WERI-Rb-1 (cell line): ENCODE results near the gene ARID3C.
A peak's percentile ranks its signal among the peaks of the same experiment; 100 is the strongest.

Source experiments
- DNase-seq: peaks from one replicate; pipeline ENCODE4 v3.0.0-alpha.2; 2020
- H3K27ac ChIP-seq: fragments of 250-450 bp; sonication (Bioruptor Pico); 2 replicates; pipeline ENCODE4 v1.5.1; 2020; ENCODE audit warnings: mild to moderate bottlenecking, moderate library complexity
- H3K27me3 ChIP-seq: fragments of 250-450 bp; sonication (Bioruptor Pico); 2 replicates; pipeline ENCODE4 v1.5.1; 2021; ENCODE audit warnings: mild to moderate bottlenecking, low read depth, moderate library complexity; ENCODE audit not compliant: insufficient read depth, severe bottlenecking
- H3K36me3 ChIP-seq: fragments of 250-450 bp; sonication (Bioruptor Pico); 2 replicates; pipeline ENCODE4 v1.5.1; 2020; ENCODE audit warnings: mild to moderate bottlenecking, moderate library complexity
- H3K4me3 ChIP-seq: 2 replicates; pipeline ENCODE4 v1.5.1; 2011; ENCODE audit warnings: low read depth, mild to moderate bottlenecking, control low read depth, low read length
- H3K9me3 ChIP-seq: fragments of 250-450 bp; sonication (Bioruptor Pico); 2 replicates; pipeline ENCODE4 v1.5.1; 2021; ENCODE audit warnings: mild to moderate bottlenecking, moderate library complexity; ENCODE audit not compliant: severe bottlenecking
- TF ChIP-seq, protein P1 (sequence below): IDR thresholded peaks from 2 replicates; pipeline ENCODE4 v1.5.1; 2011; ENCODE audit warnings: low read depth, mild to moderate bottlenecking, control low read depth, inconsistent platforms, low read length

ARID3C gene

DNA sequence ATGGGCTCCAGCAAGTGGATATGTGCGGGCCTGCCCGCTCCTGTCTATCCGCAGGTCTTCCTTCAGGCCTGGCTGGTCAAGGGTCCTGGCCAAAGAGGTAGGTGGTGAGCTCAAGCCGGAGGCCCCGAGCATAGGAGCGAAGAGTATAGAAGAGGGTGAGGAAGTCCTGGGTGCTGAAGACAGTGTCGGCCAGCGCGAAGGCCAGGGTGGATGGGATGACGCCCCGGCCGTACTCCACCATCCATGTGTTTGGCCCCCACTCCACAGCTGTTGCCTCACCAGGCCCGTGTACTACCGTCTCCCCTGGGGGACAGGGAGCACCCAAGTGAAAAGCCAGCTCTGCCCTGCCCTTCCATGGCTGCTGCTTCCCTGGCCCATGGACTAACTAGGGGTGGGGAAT is 6.7 kb upstream of the ARID3C start:
- TF ChIP-seq, protein P1, sequence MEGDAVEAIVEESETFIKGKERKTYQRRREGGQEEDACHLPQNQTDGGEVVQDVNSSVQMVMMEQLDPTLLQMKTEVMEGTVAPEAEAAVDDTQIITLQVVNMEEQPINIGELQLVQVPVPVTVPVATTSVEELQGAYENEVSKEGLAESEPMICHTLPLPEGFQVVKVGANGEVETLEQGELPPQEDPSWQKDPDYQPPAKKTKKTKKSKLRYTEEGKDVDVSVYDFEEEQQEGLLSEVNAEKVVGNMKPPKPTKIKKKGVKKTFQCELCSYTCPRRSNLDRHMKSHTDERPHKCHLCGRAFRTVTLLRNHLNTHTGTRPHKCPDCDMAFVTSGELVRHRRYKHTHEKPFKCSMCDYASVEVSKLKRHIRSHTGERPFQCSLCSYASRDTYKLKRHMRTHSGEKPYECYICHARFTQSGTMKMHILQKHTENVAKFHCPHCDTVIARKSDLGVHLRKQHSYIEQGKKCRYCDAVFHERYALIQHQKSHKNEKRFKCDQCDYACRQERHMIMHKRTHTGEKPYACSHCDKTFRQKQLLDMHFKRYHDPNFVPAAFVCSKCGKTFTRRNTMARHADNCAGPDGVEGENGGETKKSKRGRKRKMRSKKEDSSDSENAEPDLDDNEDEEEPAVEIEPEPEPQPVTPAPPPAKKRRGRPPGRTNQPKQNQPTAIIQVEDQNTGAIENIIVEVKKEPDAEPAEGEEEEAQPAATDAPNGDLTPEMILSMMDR, result no peak
- H3K27me3 ChIP-seq, result no peaks in the 10 kb centered on the region
- H3K9me3 ChIP-seq, result no peaks in the 10 kb centered on the region
- H3K36me3 ChIP-seq, result peaks cover 10% of the 10 kb centered on the region
- no peak overlapping the region for H3K4me3 ChIP-seq
- no peak for DNase-seq
- no peak overlapping the region for H3K27ac ChIP-seq

DNA sequence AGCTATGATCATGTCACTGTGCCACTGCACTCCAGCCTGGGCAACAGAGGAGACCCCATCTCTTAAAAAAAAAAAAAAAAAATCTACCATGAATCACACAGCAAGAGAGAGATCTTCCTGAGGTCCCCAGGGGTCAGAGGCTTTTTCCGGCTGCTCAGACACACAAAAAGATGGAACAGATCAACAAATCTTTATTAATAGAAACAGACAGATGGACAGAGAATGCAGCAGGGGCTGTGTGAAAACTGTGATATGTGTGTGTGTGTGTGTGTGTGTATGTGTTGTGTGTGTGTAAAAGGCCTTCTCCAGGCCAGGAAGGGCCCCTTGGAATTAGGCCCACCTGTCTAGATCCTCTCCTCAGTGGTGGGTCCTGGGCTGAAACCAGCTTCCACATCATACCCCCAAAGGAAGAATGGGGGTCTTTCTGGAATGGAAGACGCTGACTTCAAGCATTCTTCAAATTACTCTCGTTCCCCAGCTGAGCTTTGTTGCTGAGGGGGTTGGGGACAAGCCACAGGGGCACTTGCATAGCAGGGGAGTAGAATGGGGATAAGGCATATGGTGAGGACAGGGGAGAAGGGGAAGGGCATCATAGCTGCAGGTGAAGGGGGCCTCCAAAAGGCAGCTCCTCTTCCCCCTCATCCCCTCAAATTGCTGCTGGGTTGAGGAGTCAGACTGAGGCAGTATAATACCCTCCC is 5.8 kb upstream of the ARID3C start:
- no peak overlapping the region for H3K27ac ChIP-seq
- TF ChIP-seq, protein P1, result no peak
- peaks cover 5% of the 10 kb centered on the region for H3K27me3 ChIP-seq
- no peak overlapping the region for H3K4me3 ChIP-seq
- H3K36me3 ChIP-seq, result peaks cover 10% of the 10 kb centered on the region
- no peaks in the 10 kb centered on the region for H3K9me3 ChIP-seq
- no peak for DNase-seq

DNA sequence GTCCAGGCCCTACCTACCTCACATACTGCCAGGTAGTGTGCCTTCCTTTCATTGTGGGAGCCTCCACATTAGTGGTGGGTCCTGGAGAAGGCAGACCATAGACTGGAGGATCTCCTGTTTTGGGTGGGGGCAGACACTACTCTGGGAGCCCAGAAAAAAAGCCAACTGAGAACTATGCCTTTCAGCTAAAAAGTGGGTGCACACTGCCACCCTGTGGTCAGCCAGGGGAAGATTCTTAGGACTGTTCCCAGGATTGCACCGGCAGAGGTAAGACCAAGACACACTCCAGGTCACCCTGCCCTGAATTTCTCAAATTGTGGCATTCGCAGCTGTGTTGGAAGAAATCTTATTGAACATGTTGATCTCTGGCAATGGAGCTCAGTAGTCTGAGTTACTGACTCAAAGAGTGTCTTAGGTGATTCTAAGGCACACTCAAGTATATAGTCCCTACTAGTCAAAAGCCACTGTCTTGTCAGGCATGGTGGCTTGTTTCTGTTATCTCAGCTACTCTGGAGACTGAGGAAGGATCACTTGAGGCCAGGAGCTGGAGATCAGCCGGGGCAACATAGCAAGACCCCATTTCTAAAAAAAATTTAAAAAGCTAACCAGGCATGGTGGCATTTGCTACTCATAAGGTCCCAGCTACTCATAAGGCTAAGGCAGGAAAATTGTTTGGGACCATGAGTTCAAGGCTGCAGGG is 5.1 kb upstream of the ARID3C start:
- TF ChIP-seq, protein P1, result peak; percentile 81
- peaks cover 10% of the 10 kb centered on the region for H3K27me3 ChIP-seq
- H3K4me3 ChIP-seq, result no peak overlapping the region

DNA sequence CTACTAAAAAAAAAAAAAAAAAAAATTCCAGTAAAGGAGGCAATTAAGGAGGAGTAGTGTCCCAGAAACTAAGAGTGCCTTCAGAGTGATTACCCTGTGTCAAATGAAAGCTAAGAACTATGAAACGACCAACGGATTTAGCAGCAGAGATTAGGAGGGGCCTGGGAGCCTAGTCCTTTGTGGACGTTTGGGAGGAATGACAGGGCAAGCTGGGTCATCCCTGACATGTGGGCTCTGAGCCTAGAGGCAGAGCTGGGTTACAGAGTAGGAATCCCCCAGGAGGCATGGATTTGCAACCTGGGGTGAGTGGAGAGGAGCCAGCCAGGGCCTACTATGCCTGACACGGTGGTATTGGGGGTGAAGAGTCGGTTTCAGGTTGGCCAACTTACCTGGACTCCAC is 4.3 kb upstream of the ARID3C start:
- H3K27me3 ChIP-seq, result peaks cover 15% of the 10 kb centered on the region
- H3K36me3 ChIP-seq, result peaks cover 10% of the 10 kb centered on the region
- no peaks in the 10 kb centered on the region for H3K9me3 ChIP-seq
- peak overlapping the region; percentile 35 for H3K27ac ChIP-seq
- peak; percentile 83 for DNase-seq
- H3K4me3 ChIP-seq, result no peak overlapping the region
- TF ChIP-seq, protein P1, result no peak

More for the DNA sequence above, 5.1 kb upstream of the ARID3C start:
- peak; percentile 76 for DNase-seq
- Histone ChIP-seq H3K27ac (peak overlapping the region; percentile 35; the same call in 1 of the 2 replicates), H3K9me3 (no peaks in the 10 kb centered on the region), H3K36me3 (peaks cover 10% of the 10 kb centered on the region)

DNA sequence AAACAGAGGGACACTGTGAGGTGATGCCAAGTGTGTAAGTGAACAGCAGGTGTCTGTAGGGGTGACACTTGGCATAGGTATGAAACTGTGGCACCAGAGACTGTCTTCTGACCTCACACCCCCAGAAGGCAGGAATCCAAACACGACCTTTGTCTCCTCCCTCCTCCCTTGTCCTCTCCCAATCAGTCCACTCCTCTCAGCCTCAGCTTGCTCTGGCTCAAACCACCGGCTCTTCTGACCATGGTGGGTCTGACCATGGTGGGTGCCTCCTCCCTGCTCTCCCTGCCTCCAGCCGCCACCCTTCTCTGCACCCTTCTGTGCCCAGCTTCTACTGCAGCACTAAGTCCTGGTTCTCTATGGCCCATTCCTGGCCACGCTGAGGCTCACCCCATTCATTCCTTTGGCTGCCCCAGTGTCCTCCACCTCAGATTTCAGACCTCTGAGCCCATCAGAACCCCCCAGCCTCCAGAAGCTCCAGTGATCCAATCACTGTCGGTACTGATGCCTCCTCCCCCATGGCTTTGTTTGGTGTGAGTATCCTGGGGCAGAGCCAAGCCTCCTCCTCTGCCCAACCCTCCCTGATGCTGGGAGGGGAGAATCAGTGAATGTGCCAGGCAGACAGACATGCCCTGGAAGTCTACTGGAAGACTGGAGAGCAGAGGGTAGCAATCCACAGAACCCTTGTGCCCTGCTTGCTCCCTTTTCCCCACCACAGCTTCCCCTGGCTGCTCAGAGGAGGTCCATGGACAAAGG is 1.7 kb upstream of the ARID3C start:
- DNase-seq, result no peak
- Histone ChIP-seq H3K36me3 (peaks cover 5% of the 10 kb centered on the region), H3K9me3 (no peaks in the 10 kb centered on the region), H3K4me3 (no peak overlapping the region), H3K27me3 (peaks cover 21% of the 10 kb centered on the region), H3K27ac (no peak overlapping the region)
- TF ChIP-seq, protein P1, result no peak
